Gastrocnemius medialis (tissue), 4 donors: Measurements from ENCODE around the gene GBA3. TPM values are rescaled to one million over a fixed set of nuclear protein-coding genes. Genes with fewer than 3 reads are reported as not detected.

Experiments
- ATAC-seq, 2 donors: fragments of 150-250 bp; one replicate each; pipeline ENCODE4 v1.9.1; 2016
- DNase-seq, 2 donors: peaks; one replicate each; pipeline ENCODE4 v3.0.0-alpha.2; 2019
- H3K27ac ChIP-seq, 4 donors: fragments of 200-600 bp; sonication (generic); 1 replicate in 1 of 4; 2 replicates in 3 of 4; pipeline ENCODE4 v1.5.1; 2016 to 2018; ENCODE audit warnings: mild to moderate bottlenecking in 2 of 4, moderate library complexity in 1 of 4
- H3K27me3 ChIP-seq, 3 donors: fragments of 200-600 bp; sonication (generic) in 2 of 3; 1 replicate in 1 of 3; 2 replicates in 2 of 3; pipeline versions ENCODE4 v1.5.1 to v1.6.0; 2016 to 2019; ENCODE audit warnings: mild to moderate bottlenecking in 1 of 3, moderate library complexity in 1 of 3
- H3K36me3 ChIP-seq, 2 donors: fragments of 200-600 bp; sonication (generic) in 1 of 2; one replicate each; pipeline ENCODE4 v1.5.1; 2017 to 2018
- H3K4me1 ChIP-seq, 2 donors: fragments of 200-600 bp; sonication (generic) in 1 of 2; one replicate each; pipeline ENCODE4 v1.5.1; 2016 to 2017; ENCODE audit warnings: mild to moderate bottlenecking in 2 of 2
- H3K4me3 ChIP-seq, 4 donors: fragments of 200-600 bp; sonication (generic) in 3 of 4; 1 replicate in 1 of 4; 2 replicates in 3 of 4; pipeline ENCODE4 v1.5.1; 2016 to 2019; ENCODE audit warnings: mild to moderate bottlenecking in 2 of 4
- H3K9me3 ChIP-seq, 3 donors: fragments of 200-600 bp; sonication (generic) in 2 of 3; 1 replicate in 1 of 3; 2 replicates in 2 of 3; pipeline ENCODE4 v1.5.1; 2016 to 2019
- CTCF ChIP-seq, 5 experiments: fragments of 450-650 bp in 3 of 5; fragments of 200-600 bp in 2 of 5; sonication (generic) in 2 of 5; IDR thresholded peaks in 4 of 5; conservative IDR thresholded peaks in 1 of 5; 1 replicate in 4 of 5; 2 replicates in 1 of 5; pipeline ENCODE4 v1.5.1; 2016 to 2019; ENCODE audit warnings: antibody characterized with exemption in 5 of 5, mild to moderate bottlenecking in 3 of 5, moderate library complexity in 3 of 5
- POLR2A ChIP-seq, 2 donors: fragments of 450-650 bp; IDR thresholded peaks; one replicate each; pipeline ENCODE4 v1.6.1; 2017; ENCODE audit warnings: antibody characterized with exemption in 2 of 2, mild to moderate bottlenecking in 2 of 2, moderate library complexity in 2 of 2
- in situ Hi-C, 4 donors: fragments of 200-750 bp; cut with MboI; loops; one replicate each; pipeline versions ENCODE4 v1.15.0 to v1.8.0; 2017; ENCODE audit warnings: low sequenced_read_pairs in 4 of 4
- intact Hi-C: fragments of 100-400 bp; cut with DNase I; formaldehyde crosslinking; loops from one replicate; pipeline ENCODE4 v1.15.1; 2023; ENCODE audit warnings: low total_unique reads
- total RNA-seq, 4 donors: library from RNA; depleted of rRNA; stranded (reverse); fragments of >200 nt; gene quantifications; one replicate each; pipeline versions ENCODE4 v1.1.0 to v1.2.3, GENCODE V29; 2016

The GBA3 gene
- under 1 TPM in 1 of 4 donors, not detected in 3; 0.24 TPM for total RNA-seq

- no peak for ATAC-seq
- Histone ChIP-seq H3K4me3 (no peak within 1 kb of the TSS), H3K9me3 (no peaks in the 10 kb centered on the region), H3K4me1 (no peaks in the 10 kb centered on the region), H3K27ac (no peak within 1 kb of the TSS), H3K36me3 (no peaks in the 10 kb centered on the region), H3K27me3 (no peaks in the 10 kb centered on the region)
- no peak for DNase-seq
- intact Hi-C loops (no loop called here), in situ Hi-C loops (loop anchor here in 3 of 4 donors (5.0 to 25.0 kb wide), 4 partner anchors 280 to 908 kb away; no protein-coding TSS in a partner anchor)
- no peak for TF ChIP-seq POLR2A (IDR thresholded peaks at IDR 0.05)
- TF ChIP-seq CTCF (IDR thresholded peaks at IDR 0.05 in 4 of 5, conservative IDR thresholded peaks at IDR 0.05 in 1 of 5): no peak
Observed at GRCh38 chr4:22692736-22693135, at the start of gene GBA3. Gene GBA3 (plus strand): TSS chr4:22692937.

GRCh38 chr4:22643952-22644351 lies 48.8 kb upstream of the GBA3 start:
- no peaks in the 10 kb centered on the region for H3K4me1 ChIP-seq
- no peak overlapping the region for H3K4me3 ChIP-seq
- TF ChIP-seq POLR2A (IDR thresholded peaks at IDR 0.05) (no peak), CTCF (IDR thresholded peaks at IDR 0.05 in 4 of 5, conservative IDR thresholded peaks at IDR 0.05 in 1 of 5) (no peak)
- DNase-seq (no peak), ATAC-seq (no peak)
- H3K27ac ChIP-seq: no peak overlapping the region
- H3K36me3 ChIP-seq: no peaks in the 10 kb centered on the region
- intact Hi-C loops: no loop called here
- no peaks in the 10 kb centered on the region for H3K9me3 ChIP-seq
- in situ Hi-C loops: loop anchor here in 1 of 4 donors (25.0 kb wide), 1 partner anchor 93 kb away; no protein-coding TSS in a partner anchor
- no peaks in the 10 kb centered on the region for H3K27me3 ChIP-seq

- no peak for DNase-seq
- Histone ChIP-seq H3K27ac (no peak overlapping the region), H3K27me3 (no peaks in the 10 kb centered on the region), H3K4me3 (no peak overlapping the region), H3K4me1 (no peaks in the 10 kb centered on the region), H3K36me3 (no peaks in the 10 kb centered on the region), H3K9me3 (no peaks in the 10 kb centered on the region)
- in situ Hi-C loops (loop anchor here in 1 of 4 donors (25.0 kb wide), 1 partner anchor 92 kb away; no protein-coding TSS in a partner anchor), intact Hi-C loops (no loop called here)
- TF ChIP-seq CTCF (IDR thresholded peaks at IDR 0.05 in 4 of 5, conservative IDR thresholded peaks at IDR 0.05 in 1 of 5) (no peak), POLR2A (IDR thresholded peaks at IDR 0.05) (no peak)
- no peak for ATAC-seq
Observed at GRCh38 chr4:22645481-22646182, 47.1 kb upstream of the GBA3 start.

- Histone ChIP-seq H3K27ac (no peak overlapping the region), H3K9me3 (no peaks in the 10 kb centered on the region), H3K27me3 (no peaks in the 10 kb centered on the region), H3K4me1 (no peaks in the 10 kb centered on the region), H3K36me3 (no peaks in the 10 kb centered on the region), H3K4me3 (no peak overlapping the region)
- no peak for TF ChIP-seq CTCF (IDR thresholded peaks at IDR 0.05 in 4 of 5, conservative IDR thresholded peaks at IDR 0.05 in 1 of 5)
- intact Hi-C loops: no loop called here
- DNase-seq (no peak), ATAC-seq (no peak)
- in situ Hi-C loops: loop anchor here in 1 of 4 donors (25.0 kb wide), 1 partner anchor 88 kb away; no protein-coding TSS in a partner anchor
Observed at GRCh38 chr4:22648996-22649395, 43.7 kb upstream of the GBA3 start.
